HUDEP-2 (cell line): ENCODE results near the gene PPP1R2B.

ENCODE experiments used
- DNase-seq, 76 experiments: peaks; one replicate each; lab custom pipeline; 2025; ENCODE audit not compliant: unreplicated experiment in 76 of 76; lab: John Stamatoyannopoulos, UW

PPP1R2B gene

DNA sequence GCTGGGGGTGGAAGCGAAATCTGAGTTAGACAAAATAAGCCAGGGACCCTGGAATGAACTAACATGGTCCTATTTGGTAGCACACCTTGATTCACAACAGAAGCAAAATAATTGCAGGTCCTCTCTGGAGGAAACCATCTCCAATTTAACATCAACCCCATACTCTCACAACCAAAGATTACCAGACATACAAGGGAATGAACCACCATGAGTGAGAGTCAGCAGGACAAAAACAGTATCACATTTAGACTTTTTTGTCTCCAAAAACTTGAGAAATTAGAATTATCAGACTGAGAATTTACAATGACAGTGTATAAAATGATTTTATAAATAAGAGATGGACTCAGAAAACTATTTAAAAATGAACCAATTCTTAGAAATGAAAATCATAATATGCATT is 21.1 kb downstream of the PPP1R2B start:
- no peak for DNase-seq

DNA sequence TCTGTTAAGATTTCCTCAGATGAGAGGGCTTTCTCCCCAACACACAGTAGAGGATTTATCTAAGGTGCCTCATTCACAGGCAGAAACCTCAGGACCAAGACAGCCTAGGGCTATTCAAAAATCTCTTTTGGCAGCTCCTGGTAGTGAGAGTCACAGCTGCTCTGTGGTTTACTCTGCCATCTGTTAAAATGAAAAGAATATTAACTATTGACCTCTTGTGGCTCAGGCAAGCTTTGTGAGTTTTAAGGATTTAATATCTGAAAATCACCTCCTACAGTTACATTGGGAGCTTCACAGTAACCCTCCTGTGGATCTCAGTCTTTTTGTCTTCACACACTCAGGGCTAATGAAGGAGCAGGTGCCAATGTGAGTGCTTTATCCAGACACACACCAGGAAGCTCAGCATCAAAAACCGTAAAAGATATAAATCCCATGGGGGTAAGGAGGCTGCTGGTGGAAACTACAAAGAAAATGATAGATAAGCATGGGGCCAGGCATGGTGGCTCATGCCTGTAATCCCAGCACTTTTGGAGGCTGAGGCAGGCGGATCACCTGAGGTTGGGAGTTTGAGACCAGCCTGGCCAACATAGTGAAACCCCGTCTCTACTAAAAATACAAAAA is 29.7 kb downstream of the PPP1R2B start:
- DNase-seq = no peak

DNA sequence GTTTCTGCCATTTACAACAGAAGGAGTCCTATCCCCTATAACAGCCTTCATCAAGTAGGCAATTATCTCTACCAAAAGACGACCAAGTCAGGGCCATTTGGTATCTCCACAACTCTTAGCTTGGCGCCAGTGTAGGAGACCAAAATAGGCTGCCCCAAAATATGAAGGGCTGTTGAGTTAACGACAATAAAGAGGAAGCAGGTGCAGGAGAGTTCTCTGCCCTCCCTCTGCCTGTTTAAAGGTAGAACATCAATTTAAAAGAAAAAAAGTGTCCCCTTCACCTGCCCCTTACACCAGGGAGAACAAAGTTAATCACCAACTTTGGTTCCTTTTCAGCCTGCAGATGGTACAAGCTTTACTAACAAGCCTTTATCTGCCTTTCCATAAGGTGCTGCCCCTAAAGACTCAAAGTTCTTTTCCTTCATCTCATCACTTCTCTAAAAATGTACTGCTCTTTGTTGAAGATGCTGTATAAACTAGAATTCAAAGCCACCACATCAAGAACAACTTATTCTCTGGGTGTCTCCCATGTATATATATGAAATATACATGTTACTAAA is 33.3 kb downstream of the PPP1R2B start:
- DNase-seq = no peak

DNA sequence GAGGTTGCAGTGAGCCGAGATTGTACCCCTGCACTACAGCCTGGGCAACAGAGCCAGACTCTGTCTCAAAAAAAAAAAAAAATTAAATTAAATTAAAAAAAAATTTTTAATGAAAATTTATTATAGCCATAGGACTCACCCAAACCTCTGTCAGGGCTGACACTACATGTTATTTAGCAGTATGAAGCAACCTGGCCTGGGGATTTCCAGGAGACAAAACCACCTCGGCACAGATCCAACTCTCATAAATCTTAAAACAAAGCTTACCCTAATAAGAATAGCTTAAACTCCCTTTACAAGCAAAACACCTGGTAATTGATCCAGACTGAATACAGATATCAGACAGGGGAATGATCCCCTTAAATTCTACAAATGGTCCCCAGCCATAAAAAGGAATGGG is 38.4 kb downstream of the PPP1R2B start:
- no peak for DNase-seq

DNA sequence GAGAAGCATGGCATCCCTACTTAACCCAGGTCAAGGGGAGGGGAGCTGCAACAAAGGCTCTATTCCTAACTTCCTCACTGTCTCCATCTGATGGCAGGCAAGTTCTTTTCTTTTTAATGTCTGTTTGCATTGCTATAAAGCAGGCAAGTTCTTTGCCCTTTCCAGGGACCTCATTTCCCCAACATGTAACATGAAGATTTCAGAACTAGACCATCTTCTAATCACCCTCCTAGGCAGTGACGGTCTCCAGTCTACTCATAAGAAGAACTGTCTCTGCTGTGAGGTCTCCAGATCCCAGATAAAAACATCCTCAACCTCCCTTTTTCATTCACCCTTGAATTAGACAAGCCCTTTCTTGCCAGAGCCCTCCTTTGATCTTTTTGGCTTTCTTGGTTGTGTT is 42.1 kb downstream of the PPP1R2B start:
- no peak for DNase-seq

DNA sequence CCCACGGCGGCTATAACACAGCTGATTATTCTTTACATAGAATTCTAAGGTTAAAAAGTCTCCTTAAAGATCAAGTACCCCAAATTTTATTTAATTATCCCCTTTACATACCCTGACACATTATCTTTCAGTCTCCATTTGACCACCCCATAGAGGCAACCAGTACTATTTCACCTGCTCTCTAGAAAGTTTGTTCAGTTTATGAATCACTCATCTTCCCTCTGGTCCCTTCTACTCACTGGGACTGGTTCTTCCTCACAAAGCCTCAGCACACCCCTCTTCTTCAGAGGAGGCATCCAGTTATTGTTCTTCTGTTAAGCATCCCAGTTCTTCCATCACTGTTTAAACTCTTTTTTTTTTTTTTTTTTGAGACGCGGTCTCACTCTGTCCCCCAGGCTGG is 42.8 kb downstream of the PPP1R2B start:
- DNase-seq = no peak

DNA sequence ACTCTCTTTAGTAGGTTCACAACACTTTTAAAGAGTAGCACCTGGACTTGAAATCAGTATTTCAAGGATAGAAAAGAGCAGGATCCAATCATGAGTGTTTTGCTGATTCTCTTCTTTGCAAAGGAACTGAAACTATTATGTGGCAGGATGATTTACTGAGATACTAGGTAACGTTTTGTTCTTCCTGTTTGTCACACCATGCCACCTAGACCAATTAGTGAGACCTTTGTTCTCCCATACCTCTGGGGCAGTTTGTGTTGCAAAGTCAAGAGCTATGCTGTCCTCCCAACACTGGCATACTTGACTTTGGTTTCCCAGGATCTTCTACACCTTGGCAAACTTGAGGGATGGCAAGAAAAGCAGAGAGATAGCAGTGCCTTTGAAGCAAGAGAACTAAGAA is 43.4 kb downstream of the PPP1R2B start:
- no peak for DNase-seq

DNA sequence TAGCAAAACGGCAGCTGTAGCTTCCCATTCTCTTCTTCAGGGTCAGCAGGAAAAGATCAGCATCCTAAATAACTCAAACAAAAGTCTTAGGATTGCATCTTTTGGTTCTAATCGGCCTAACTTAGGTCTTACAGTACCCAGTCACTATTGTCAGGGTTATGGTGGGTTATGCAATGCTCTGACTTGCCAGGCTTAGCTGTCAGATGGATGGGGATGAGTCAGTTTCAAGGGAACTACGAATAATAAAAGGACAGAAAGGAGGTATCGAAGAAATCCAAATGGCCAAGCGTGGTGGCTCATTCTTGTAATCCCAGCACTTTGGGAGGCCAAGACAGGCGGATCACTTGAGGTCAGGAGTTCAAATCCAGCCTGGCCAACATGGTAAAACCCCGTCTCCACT is 46.5 kb downstream of the PPP1R2B start:
- DNase-seq = no peak
